ENCODE data around the gene CXorf66.

Gene CXorf66

DNA sequence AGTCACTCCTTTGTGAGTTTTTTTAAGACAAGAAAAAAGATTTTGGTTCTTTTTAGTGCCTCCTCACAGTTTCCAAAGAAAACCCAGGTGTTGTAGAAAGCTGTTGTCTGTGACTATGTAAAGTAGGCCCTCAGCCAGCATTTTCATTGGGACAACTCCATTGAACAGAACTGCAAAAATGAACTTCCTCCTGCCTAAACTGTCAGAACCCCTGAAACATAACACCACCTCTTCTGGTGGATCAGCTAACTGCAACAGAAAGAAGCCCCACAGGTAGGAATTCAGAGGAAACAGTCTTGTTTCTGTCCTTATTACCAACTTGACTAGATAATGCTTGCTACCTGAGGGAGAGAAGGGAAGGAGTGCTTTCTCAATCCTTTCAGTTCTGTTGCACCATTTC, 29.1 kb downstream of the CXorf66 start:
- TF ChIP-seq, protein P1, sequence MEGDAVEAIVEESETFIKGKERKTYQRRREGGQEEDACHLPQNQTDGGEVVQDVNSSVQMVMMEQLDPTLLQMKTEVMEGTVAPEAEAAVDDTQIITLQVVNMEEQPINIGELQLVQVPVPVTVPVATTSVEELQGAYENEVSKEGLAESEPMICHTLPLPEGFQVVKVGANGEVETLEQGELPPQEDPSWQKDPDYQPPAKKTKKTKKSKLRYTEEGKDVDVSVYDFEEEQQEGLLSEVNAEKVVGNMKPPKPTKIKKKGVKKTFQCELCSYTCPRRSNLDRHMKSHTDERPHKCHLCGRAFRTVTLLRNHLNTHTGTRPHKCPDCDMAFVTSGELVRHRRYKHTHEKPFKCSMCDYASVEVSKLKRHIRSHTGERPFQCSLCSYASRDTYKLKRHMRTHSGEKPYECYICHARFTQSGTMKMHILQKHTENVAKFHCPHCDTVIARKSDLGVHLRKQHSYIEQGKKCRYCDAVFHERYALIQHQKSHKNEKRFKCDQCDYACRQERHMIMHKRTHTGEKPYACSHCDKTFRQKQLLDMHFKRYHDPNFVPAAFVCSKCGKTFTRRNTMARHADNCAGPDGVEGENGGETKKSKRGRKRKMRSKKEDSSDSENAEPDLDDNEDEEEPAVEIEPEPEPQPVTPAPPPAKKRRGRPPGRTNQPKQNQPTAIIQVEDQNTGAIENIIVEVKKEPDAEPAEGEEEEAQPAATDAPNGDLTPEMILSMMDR (IDR thresholded peaks at IDR 0.05; ENCODE audit: low read length, missing control alignments) = peak; percentile 3
- no peak for DNase-seq (ENCODE audit: low read depth)
- no peak overlapping the region for H3K4me3 ChIP-seq (replicated peaks; ENCODE audit: low read depth, low read length)

DNA sequence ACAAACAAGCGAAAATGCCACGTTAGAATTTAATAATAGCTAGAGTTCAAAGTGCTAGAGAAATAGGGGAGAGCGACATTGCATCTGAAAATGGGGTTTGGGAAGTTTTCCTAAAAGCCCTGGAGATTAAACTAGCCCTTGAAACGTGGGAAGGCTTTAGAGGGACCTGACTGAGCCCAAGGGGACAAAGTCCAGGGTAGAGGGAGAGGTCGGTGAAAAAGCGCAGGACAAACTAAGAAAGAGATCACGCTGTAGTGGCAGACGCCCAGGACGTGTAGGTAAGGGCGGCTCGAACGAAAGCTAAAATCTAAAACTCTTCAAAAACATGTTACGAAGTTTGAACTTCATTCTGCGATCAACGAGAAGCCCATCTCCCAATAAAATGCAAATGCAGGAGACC, 31.4 kb downstream of the CXorf66 start:
- no peak for DNase-seq (ENCODE audit: low read depth)
- TF ChIP-seq, protein P1 (IDR thresholded peaks at IDR 0.05; ENCODE audit: low read length, missing control alignments) = no peak
- H3K4me3 ChIP-seq (replicated peaks; ENCODE audit: low read depth, low read length) = peak overlapping the region; percentile 74

DNA sequence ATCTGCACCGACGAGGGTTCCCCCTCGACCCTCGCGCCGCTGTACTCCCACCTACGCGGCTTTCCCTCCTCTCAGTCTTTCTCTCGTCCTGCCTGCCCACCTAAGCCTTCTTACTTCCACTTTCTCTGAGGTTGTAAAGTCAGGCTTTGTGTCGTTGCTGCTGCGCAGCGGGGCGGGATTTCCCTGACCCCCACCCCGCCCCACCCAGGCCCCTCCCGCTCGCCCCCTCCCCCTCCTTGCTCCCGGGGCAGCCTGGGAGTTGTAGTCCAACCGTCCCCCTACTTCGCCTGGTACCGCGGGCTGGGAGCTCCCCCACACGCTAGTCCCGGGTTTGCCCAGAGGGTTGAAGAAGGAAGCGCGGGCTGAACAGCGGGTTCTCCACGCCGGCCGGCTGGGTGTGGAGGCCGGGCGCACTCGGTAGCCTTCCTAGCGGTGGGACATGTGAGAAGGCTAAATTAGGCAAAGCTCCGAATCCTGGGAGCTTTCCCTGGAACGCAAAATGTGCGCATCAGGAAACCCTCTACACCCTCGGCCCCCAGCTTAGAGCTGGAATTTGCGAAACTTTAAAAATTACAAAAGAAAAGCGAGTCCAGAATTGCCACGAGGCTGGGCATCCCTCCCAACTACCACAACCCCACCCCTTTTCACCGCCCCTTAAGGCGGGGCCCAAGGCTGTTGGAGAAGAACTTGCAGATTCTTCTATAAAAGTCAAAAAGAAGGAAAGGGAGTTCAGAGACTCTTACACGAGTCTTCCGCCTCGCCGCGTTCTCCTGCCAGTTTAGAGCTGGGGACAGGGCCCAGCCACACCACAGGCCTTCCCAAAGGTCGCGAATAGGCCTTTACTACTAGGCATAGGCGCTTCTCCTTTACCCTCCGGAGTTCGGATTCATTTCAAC, 32.2 kb downstream of the CXorf66 start, which contains the start of gene ATP11C:
ATP11C (minus strand) TSS at position 153 of the 896 bp plus-strand sequence. CDS start 1,011 bp downstream, outside the sequence.
- TF ChIP-seq, protein P1 (IDR thresholded peaks at IDR 0.05; ENCODE audit: low read length, missing control alignments) = no peak
- peak within 1 kb of the TSS; percentile 74 for H3K4me3 ChIP-seq (replicated peaks; ENCODE audit: low read depth, low read length)
- peak; percentile 86 for DNase-seq (ENCODE audit: low read depth)

DNA sequence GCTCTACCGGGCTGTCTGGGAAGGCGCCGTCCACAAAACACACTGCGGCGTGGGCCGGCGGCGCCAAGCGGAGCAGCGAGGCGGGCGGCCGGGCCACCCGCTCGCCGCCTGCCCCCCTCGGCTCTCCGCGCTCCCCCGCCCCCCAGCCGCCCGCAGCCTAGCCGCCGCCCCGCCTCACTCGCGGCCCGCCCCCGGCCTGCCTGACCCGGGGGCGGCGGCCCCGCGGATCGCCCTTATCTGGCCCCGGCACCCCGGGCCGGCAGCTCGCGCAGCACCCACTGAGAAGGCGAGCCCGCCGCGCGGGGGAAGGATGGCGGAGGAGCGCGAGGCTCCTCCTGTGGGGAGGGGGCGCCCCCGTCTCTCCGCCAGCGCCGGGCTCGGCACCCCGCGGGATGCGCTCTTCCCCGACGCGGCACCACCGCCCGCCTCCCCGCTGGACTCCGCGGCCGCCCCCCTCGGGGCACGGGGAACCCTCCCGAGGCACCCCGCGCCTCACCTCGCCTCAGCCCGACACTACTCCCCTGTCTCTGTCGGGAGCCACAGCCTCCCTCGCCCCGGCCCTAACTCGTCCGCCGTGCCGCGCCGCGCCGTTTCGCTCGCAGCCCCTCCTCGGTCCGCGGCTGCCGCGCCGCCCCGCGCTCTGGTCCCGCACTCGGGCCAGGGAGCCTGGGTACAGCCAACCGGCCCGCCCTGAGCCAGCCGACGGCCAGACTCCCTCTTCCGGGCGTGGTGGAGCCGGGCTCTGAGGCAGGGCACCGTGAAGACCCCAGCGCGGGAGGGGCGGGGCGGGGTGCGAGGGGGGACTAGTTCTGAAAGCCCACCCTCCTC, 33.0 kb downstream of the CXorf66 start:
- peak overlapping the region; percentile 74 for H3K4me3 ChIP-seq (replicated peaks; ENCODE audit: low read depth, low read length)
- TF ChIP-seq, protein P1 (IDR thresholded peaks at IDR 0.05; ENCODE audit: low read length, missing control alignments) = no peak
- peak; percentile 36 for DNase-seq (ENCODE audit: low read depth)

DNA sequence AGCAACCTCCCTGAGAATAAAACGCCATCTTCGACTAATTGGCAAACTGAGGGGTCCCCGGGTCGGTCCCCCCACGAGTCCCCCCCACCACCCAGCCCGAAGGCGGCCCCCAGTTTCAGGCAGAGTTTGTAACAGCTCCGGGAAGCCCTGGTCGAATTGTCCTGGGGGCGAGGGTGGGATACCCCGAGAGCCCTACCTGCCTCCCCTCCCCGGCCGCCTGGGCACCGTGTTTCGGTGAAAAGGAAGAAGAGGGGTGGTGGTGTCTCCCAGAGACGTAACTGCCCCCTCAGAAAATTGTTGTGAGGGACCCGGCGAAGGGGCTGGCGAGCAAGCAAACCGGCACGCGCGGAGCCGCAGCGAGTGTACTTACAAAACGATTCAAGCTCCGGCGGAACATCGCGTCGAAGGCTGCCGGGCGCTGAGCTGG, 33.7 kb downstream of the CXorf66 start:
- DNase-seq (ENCODE audit: low read depth) = no peak
- peak overlapping the region; percentile 74 for H3K4me3 ChIP-seq (replicated peaks; ENCODE audit: low read depth, low read length)
- TF ChIP-seq, protein P1 (IDR thresholded peaks at IDR 0.05; ENCODE audit: low read length, missing control alignments) = no peak

DNA sequence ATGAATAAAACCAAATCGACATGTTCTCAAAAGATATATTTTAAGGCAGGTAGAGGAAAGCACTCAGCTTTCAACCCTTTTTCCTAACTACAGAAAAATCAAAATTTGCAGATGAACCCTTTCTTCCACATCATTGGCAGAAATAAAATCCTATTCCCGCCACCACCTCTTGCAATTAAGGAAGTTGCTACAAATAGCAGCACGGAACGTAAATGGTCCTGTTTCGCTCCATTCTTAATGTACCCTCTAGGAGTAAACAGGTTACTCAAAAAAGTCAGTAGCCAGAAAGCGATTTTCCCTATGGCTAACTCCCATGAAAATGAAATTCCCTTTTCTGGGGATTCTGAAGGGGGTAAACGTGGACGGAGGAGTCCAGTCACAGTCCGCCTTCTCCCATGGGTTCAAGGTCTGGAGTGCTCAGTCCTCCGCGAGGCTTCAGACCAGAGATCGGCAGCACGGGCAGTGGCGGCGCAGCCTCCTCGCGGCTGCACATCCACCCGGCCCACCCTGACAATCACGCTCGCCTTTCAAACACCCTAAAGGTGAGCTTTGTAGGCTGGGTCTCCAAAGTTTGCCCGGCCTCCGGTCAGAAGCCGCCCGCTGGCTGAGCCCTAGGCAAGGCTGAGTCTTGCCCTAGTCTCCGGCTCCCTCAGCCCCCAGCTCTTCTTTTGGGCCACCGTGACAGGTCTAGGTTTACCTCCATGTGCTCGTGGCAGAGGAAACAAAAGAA, 34.2 kb downstream of the CXorf66 start:
- TF ChIP-seq, protein P1 (IDR thresholded peaks at IDR 0.05; ENCODE audit: low read length, missing control alignments) = no peak
- peak overlapping the region; percentile 74 for H3K4me3 ChIP-seq (replicated peaks; ENCODE audit: low read depth, low read length)
- peak; percentile 8 for DNase-seq (ENCODE audit: low read depth)

All from fibroblast of pulmonary artery (primary cell).